Panc1 (cell line): ENCODE results near the gene SLC16A3. TPM values are rescaled to one million over a fixed set of nuclear protein-coding genes. Genes with fewer than 3 reads are reported as not detected.

Source experiments
- microRNA-seq: library from miRNA; unstranded; fragments of <30 nt; microRNA quantifications from one replicate; pipeline ENCODE4 v1.1.0, GENCODE V29; 2020; ENCODE audit not compliant: unreplicated experiment
- total RNA-seq: library from RNA; stranded (reverse); gene quantifications from one replicate; pipeline ENCODE4 v1.2.1, GENCODE V29; 2021; ENCODE audit not compliant: unreplicated experiment

Gene SLC16A3
- total RNA-seq, 1 experiment from 2014 or later, result 581 TPM

Small RNA genes within 50 kb of the gene (microRNA-seq; reads per million reads assigned to microRNA genes)
- gene MIR6787, result 3.5 reads per million, percentile 5 among the genes with 10 or more reads in this experiment

Other genes starting within 250 kb of the SLC16A3 start
- 187 TPM for gene CENPX, start 206.2 kb upstream of the SLC16A3 start, total RNA-seq
- gene LRRC45, start 205.7 kb upstream of the SLC16A3 start, total RNA-seq, result 29.9 TPM
- gene RAC3, start 197.4 kb upstream of the SLC16A3 start, total RNA-seq, result 39.4 TPM
- 128 TPM for gene DCXR, start 191.3 kb upstream of the SLC16A3 start, total RNA-seq
- 43.4 TPM for gene RFNG, start 177.2 kb upstream of the SLC16A3 start, total RNA-seq
- gene GPS1, start 177.1 kb upstream of the SLC16A3 start, total RNA-seq, result 175 TPM
- 115 TPM for gene DUS1L, start 163.2 kb upstream of the SLC16A3 start, total RNA-seq
- gene FASN, start 130.8 kb upstream of the SLC16A3 start, total RNA-seq, result 956 TPM
- gene CCDC57, start 16.2 kb upstream of the SLC16A3 start, total RNA-seq, result 63.6 TPM
- 234 TPM for gene CSNK1D, start 44.7 kb downstream of the SLC16A3 start, total RNA-seq
- gene CD7, start 88.6 kb downstream of the SLC16A3 start, total RNA-seq, result 0.77 TPM
- gene SECTM1, start 104.7 kb downstream of the SLC16A3 start, total RNA-seq, result 5.4 TPM
- gene TEX19, start 130.2 kb downstream of the SLC16A3 start, total RNA-seq, result 0.21 TPM
- 0.39 TPM for gene UTS2R, start 142.7 kb downstream of the SLC16A3 start, total RNA-seq
- 25.6 TPM for gene HEXD, start 189.3 kb downstream of the SLC16A3 start, total RNA-seq
- gene OGFOD3, start 189.5 kb downstream of the SLC16A3 start, total RNA-seq, result 53.9 TPM
- gene CYBC1, start 221.7 kb downstream of the SLC16A3 start, total RNA-seq, result 174 TPM
- gene NARF, start 229.7 kb downstream of the SLC16A3 start, total RNA-seq, result 60.9 TPM